Inflammatory macrophage treated with lipopolysaccharide for 1 hour (primary cell): ENCODE data around the gene PDS5B.
"Not testable (repeated sequence)": the region's sequence is repeated elsewhere in the genome, so short reads cannot be mapped to it uniquely, and the experiment has no call there.

ENCODE experiments used
- DNase-seq, 2 donors: peaks; one replicate each; pipeline ENCODE4 v3.0.0-alpha.2; 2020 to 2022

PDS5B gene, protein sequence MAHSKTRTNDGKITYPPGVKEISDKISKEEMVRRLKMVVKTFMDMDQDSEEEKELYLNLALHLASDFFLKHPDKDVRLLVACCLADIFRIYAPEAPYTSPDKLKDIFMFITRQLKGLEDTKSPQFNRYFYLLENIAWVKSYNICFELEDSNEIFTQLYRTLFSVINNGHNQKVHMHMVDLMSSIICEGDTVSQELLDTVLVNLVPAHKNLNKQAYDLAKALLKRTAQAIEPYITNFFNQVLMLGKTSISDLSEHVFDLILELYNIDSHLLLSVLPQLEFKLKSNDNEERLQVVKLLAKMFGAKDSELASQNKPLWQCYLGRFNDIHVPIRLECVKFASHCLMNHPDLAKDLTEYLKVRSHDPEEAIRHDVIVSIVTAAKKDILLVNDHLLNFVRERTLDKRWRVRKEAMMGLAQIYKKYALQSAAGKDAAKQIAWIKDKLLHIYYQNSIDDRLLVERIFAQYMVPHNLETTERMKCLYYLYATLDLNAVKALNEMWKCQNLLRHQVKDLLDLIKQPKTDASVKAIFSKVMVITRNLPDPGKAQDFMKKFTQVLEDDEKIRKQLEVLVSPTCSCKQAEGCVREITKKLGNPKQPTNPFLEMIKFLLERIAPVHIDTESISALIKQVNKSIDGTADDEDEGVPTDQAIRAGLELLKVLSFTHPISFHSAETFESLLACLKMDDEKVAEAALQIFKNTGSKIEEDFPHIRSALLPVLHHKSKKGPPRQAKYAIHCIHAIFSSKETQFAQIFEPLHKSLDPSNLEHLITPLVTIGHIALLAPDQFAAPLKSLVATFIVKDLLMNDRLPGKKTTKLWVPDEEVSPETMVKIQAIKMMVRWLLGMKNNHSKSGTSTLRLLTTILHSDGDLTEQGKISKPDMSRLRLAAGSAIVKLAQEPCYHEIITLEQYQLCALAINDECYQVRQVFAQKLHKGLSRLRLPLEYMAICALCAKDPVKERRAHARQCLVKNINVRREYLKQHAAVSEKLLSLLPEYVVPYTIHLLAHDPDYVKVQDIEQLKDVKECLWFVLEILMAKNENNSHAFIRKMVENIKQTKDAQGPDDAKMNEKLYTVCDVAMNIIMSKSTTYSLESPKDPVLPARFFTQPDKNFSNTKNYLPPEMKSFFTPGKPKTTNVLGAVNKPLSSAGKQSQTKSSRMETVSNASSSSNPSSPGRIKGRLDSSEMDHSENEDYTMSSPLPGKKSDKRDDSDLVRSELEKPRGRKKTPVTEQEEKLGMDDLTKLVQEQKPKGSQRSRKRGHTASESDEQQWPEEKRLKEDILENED (N-terminal part only)

DNA sequence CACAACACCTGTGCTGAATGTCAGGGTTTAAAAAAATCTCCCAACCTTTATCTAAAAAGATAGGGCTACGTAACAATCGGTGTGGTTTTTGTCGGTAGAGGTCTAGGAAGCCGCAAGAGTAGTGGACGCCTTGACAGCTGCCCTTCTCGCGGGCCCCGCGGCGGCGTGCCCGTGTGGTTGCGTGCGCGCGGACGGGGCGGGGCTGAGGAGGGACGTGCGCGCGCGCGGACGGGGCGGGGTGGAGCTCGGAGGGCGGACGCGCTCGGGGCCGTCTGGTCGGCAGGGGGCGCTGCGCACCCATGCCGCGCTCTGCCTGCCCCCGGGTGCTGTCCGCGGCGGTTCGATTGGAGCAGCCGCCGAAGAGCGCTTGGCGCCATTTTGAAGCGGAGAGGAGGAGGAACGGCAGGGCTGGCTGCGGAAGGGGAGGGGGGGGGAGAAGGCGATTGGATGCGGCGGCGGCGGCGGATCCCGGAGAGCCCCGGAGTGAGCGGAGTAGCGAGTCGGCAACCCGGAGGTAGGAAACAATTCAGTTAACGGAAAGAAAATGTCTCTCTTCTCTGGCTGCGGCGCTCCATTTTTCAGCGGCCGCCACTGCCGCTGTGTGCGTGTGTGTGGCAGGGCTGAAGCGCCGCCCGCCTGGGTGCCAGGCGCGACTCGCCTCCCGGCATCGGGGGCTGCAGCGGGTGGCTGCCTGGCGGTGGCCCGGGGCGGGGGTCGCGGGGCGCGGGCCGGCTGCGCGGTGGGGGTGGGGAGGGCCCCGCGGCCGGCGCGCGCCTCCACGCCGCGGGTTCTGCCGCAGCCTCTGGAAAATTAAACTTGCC lies at the start of gene PDS5B:
Gene PDS5B, plus strand, starts transcription at position 373 of the 821 bp plus-strand sequence. CDS start 62,321 bp downstream, outside the sequence.
- DNase-seq: peak; percentile 93 to 98

DNA sequence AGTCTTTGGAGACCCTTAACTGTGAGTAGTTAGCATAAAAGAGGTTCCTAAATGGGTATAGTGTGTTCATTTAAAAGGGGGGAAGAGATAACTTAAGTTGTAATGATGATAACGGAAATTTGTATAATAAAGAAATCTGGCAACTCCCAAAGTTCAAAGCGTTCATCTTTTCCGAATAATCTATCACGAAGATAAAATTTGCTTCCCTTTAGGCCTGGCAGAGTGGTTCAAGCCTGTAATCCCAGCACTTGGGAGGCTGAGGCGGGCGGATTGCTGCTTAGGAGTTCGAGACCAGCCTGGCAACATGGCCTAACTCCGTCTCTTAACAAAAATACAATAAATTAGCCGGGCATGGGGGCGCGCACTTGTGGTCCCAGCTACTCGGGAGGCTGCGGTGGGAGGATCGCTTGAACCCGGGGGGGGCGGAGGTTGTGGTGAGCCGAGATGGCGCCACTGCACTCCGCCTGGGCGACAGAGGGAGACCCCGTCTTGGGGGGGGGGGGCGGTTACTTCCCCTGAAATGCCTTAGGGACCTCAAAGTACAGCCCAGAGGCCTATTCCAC lies 48.6 kb upstream of the PDS5B start:
- DNase-seq: peak in 1 of 2 donors; percentile 14

DNA sequence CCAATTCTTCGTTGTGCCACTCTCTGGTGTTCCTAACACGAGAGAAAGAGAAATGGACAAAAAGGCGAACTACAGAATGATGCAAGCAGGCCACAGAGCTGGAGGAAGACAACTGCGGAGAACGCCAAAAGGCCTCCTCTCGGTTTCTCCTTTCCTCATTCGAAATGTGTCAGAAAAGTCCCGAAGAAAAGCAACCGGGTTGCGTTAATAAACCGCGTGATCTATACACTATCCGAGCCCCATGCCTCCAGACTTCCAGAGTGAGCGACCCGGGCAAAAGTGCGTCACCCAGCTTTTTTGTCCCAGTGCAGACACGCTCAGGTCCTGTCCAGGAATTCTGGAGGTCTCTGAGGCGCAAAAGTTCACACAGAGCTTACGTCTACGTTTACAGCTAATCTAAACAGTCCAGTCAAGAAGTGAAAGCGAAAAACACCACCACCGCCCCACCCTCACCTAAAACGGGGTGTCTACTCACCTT lies 48.1 kb upstream of the PDS5B start:
- DNase-seq: peak; percentile 86 to 92

DNA sequence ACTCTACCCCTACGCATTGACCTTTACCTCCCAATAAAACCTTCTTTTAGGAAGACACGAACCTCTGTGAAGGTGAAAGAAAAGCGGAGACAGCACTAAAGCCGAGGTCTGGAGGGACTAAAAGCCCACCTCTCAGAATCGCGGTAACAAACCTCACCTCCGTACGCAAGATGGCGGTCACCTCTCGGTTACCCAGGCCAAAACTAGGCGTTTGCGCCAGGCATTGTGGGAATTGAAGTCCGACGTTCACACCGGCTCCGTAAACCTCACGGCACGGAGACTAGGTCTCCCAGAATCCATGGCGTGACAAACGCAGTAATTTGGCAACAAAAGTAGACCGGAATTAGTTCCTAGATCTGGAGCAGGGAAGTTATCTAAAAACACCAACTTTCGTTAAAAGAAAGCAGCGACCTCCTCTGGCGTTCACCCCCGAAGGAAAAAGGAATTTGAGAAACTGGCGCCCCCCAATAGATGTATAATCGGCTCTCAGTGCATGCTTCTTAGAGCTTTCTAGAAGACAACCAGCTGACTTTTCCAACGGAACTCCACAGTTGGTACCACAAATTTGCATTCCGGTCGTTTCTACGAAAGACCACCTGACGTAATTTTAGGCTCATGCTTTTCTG lies 47.5 kb upstream of the PDS5B start, which contains the start of gene N4BP2L2:
Gene N4BP2L2, minus strand, starts transcription at position 175 of the 626 bp plus-strand sequence. CDS start 1,768 bp downstream, outside the sequence.
- DNase-seq: peak; percentile 96 to 97

DNA sequence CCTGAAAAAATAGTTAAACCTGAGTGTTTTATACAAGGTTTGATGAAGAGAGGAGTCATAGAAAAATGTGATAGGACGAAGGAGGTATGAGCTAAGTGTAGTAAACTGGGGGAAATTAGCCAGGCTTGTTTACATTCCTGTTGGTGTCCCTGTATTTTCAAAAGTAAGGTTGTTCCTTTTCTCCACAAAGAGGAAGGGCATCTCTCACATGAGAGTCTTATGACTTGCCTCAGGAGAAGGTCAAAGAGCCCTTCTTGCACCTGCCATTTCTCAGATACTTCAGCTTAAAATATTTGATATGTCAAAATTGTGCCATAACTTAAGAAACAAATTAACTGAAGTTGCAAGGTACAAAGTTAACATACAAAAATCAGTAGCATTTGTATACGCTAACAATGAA lies 44.0 kb upstream of the PDS5B start:
- peak in 1 of 2 donors; percentile 36 for DNase-seq

DNA sequence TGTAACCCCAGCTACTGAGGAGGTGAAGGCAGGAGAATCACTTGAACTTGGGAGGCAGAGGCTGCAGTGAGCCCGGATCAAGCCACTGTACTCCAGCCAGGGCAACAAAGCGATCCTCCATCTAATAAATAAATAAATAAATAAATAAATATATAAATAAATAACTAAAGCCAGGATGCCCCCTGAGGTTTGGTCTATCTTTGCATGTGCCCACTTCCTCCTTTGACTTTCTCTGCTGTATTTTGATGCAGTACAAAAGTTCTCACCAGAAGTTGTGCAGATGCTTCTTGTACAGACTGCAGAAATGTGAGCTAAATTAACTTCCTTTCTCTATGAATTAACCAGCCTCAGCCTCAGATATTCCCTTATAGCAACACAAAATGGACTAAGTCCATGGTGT lies 41.2 kb upstream of the PDS5B start:
- DNase-seq: no peak

DNA sequence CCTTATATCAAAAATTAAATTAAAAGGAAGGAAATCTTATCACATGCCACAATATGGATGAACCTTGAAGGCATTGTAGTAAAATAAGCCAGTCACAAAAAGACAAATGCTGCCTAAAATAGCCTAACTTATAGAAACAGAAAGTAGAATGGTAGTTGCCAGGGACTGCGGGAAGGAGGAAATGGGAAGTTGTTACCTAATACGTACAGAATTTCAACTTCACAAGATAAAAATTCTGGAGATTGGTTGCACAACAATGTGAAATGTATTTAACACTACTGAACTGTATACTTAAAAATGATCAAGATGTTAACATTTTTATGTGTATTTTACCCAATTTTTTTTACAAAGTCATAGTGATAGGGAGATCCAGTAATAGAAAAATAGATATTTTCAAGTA lies 37.4 kb upstream of the PDS5B start:
- DNase-seq: peak; percentile 77 to 83

DNA sequence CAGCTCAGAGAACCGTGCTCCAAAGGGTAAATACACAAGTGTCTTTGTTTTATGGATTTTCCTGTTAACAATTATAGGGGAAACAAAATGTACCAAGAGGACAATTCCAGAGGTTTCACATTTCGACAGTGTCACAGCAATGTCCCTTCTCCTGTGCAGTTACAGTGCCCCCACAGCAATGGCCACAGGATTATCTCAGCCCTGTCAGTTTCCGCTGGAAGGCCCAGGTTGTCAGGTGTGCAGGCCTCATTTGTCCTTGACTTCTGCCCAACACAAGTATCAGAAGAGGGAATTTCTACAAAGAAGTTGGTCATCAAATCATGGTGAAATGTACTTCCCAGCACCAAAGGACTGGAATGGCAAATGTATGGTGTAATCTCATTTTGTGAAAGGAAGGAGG lies 36.5 kb upstream of the PDS5B start:
- no peak for DNase-seq

DNA sequence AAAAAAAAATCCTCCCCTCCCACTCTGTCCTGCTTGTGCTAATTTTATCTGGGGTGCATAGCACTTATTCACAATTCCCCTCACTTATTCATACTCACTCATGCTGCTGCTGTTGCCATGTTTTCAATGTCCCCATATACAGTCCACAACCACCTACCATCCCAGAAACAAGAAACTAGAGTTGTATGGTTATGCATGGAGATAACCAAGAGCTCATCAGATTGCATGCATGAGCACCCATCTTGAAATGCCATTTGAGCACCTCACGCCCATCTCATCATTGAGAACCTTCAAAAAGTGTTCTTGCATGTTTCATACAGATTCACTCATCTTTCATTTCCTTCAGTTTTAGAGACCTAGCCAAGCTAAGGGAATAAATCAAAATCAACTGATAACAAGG lies 32.5 kb upstream of the PDS5B start:
- no peak for DNase-seq

DNA sequence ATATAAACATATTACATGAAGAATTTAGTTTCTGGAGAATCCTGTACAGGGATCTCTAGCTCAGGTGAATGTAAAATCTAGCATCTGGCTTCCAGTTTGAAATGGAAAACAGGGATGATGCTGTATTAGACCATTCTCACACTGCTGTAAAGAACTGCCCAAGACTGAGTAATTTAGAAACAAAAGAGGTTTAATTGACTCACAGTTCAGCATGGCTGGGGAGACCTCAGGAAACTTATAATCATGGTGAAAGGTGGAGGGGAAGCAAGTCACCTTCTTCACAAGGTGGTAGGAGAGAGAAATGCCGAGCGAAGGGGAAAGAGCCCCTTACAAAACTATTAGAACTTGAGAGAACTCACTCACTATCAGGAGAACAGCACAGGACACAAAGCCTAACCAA lies 30.6 kb upstream of the PDS5B start:
- DNase-seq: no peak

DNA sequence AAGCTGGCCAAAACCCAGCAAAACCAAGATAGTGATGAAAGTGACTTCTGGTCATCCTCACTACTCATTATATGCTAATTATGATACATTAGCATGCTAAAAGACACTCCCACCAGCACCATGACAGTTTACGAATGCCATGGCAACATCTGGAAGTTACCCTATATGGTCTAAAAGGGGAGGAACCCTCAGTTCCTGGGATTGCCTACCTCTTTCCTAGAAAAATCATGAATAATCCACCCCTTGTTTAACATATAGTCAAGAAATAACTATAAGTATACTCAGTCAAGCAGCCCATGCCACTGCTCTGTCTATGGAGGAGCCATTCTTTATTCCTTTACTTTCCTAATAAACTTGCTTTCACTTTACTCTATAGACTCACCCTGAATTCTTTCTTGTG lies 25.4 kb upstream of the PDS5B start:
- not testable (repeated sequence) for DNase-seq

DNA sequence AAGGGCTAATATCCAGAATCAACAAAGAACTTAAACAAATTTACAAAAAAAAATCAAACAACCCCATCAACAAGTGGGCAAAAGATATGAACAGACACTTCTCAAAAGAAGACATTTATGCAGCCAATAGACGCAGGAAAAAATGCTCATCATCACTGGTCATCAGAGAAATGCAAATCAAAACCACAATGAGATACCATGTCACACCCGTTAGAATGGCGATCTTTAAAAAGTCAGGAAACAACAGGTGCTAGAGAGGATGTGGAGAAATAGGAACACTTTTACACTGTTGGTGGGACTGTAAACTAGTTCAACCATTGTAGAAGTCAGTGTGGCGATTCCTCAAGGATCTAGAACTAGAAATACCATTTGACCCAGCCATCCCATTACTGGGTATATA lies 10.6 kb upstream of the PDS5B start:
- DNase-seq: not testable (repeated sequence)

DNA sequence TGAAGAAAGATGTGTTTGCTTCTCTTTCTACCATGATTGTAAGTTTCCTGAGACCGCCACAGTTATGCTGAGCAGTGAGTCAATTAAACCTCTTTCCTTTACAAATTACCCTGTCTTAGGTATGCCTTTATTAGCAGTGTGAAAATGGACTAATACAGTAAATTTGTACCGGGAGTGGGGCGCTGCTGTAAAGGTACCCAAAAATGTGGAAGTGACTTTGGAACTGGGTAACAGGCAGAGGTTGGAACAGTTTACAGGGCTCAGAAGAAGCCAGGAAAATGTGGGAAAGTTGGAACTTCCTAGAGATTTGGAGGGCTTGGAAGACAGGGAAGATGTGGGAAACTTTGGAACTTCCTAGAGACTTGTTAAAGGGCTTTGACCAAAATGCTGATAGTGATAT lies 9.2 kb upstream of the PDS5B start:
- DNase-seq: no peak

DNA sequence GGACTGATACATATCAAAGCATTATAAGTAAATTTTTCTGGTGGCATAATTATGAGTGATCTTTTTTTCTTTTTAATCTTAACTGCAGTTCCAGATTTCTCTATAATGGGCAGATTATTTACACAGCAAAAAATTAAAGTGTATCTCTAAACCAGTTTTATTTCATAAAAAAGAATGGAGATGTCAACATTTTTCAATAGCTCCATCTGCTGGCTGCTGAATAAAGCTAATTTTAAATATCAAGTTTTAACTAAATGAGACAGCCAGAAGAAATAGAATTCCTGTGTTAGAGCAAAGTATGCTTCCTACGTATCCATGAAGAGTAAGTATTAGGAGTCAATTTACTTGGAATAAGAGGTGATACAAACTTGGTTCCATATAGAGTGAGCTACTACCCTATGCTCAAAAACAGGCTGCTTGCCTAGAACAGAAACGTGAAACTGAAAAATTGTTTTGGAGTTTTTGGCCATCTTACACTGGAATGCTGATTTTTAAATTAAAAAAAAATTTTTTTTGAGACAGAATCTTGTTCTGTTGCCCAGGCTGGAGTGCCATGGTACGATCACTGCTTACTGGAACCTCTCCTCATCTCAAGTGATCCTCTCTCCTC lies 5.0 kb upstream of the PDS5B start:
- DNase-seq: peak; percentile 27 to 49

DNA sequence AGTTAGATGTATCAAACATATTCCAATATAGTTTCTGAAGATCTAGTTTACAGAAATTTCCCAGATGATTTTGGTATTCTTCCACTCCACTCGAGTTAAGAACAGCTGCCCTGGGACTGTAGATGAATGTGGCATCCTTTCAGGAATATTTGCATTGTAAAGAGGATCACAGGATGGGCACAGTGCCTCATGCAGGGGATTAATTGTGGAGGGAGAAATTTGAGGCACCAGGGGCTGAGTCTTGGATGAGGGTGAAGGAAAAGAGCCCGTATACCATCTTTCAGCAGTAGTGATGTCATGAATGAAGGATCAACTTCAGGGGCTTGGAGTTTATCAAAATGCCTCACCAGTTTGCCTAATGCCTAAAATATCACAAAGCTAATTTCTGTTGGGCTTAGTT lies 4.0 kb upstream of the PDS5B start:
- no peak for DNase-seq

DNA sequence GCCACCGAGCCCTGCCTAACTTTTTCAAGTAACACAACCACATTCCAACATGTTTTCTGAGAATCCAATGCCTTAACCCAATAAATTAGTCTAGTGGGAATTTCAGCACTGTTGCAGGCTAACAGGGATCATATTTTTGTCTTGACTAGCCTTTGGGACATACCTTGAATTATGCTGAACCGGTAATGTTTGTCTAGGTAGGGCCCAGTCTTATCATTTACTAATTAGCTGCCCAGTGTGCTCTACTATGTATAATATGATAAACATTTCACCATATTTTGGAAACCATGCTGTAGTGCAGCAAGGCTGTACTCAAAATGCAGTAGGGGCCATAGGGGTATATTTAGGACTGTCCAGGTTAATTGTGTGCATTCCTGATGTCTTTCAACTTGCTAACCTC lies 3.3 kb upstream of the PDS5B start:
- DNase-seq: no peak

DNA sequence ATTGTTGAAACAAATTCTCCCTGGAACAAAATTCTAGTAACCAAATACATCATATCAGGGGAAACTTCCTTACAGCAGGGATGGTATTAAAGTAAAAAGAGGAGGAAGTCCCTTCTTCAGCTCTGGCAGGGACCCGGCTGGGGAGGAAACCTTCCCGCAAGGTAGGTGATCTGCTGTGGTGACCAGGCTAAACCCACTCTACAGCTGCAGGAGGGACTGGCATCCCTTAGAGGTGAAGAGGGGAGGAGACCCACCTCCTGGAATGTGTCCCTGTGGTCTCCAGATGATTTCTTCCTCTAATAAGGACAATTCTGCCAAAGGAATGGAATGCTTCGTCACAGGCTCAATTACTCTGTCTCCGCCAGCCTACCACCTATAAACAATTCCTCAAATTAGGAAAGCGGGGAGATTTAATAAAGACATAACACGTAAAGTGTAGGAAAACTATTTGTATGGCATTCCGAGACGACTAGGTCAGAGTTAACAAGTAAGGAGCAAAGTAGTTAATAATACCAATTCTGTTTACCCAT lies 637 bp upstream of the PDS5B start:
- DNase-seq: no peak

DNA sequence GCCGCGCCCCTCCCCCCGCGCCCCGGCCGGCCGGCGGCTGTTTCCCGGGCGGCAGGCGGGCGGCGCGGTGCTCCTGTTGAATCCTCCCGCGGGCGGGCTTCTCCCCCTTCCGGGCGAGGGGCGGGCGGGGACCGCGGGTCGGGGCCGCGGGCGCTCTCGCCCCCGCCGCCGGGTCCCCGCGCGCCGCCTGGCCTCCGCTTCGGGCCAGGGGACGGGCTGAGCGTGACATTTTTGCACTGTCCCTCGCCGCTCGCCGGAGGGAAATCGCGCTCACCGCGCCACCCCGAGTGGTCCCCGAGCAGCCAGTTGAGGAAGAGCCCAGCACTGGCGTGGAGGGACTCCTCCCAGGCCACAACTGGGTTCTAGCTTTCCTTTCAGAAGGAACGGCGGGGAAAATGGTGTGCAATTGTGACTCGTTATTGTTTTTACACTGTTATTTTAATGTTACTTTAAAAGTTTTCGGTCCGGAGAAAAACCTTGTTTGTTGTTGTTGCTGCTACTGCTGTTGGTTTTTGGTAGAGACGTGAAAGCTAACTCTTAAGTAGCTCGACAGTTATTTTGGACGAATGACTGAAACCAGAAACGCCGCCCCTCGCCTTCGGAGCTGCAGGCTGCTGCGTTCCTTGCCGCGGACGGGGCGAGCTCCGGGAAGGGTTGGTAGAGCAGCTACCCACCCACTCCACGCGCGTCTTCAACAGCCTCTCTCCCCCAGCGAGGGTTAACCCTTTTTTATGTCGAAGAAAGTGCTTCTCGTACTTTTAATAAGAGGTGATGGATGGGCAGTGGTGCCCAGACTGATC lies 959 bp downstream of the PDS5B start:
- peak; percentile 45 to 56 for DNase-seq

DNA sequence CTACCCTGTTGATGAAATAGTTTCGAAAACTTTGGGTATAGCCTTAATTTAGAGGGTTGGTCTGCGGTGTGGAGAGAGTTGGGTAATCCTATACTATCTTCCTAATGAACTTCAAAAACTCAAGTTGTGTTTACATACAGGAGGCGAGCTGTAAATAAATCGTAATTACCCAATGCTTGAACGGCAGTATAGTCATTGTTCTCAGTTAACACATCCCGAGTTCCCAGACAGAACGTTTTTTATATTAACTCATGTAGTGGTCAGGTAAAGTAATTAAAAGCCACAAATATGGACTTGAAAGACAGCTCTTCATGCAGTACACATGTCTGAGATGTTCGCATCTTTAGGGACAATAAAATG lies 1.5 kb downstream of the PDS5B start:
- DNase-seq: no peak
